Kidney (tissue), 14 donors: Measurements from ENCODE around the gene BEND6. TPM values are rescaled to one million over a fixed set of nuclear protein-coding genes. Genes with fewer than 3 reads are reported as not detected.

Source experiments
- DNase-seq, 5 donors: peaks; one replicate each; pipeline ENCODE4 v3.0.0-alpha.2; 2013 to 2020
- FAIRE-seq: peaks from 2 replicates; lab custom pipeline; 2012; peaks lifted over from hg19 to GRCh38; lab: Jason Lieb, UNC
- H3K27ac ChIP-seq, 2 donors: one replicate each; pipeline ENCODE4 v1.7.0; 2013; ENCODE audit warnings: low read depth in 2 of 2, low read length in 2 of 2, inconsistent platforms in 1 of 2
- H3K27me3 ChIP-seq: one replicate; pipeline ENCODE4 v1.7.1; 2013; ENCODE audit warnings: low read length, inconsistent platforms; ENCODE audit not compliant: control insufficient read depth, insufficient read depth
- H3K36me3 ChIP-seq, 3 donors: one replicate each; pipeline versions ENCODE4 v1.7.0 to v1.7.1; 2013; ENCODE audit warnings: low read length in 3 of 3, control low read depth in 1 of 3, inconsistent platforms in 1 of 3; ENCODE audit not compliant: insufficient read depth in 3 of 3, control insufficient read depth in 2 of 3
- H3K4me1 ChIP-seq, 3 donors: one replicate each; pipeline versions ENCODE4 v1.7.0 to v1.7.1; 2013; ENCODE audit warnings: low read length in 3 of 3, inconsistent platforms in 1 of 3, low read depth in 1 of 3; ENCODE audit not compliant: control insufficient read depth in 2 of 3, insufficient read depth in 2 of 3
- H3K4me3 ChIP-seq, 3 donors: one replicate each; pipeline versions ENCODE4 v1.7.0 to v1.8.1; 2013; ENCODE audit warnings: low read length in 3 of 3, control low read depth in 1 of 3, inconsistent platforms in 1 of 3
- H3K9ac ChIP-seq, 3 donors: one replicate each; pipeline versions ENCODE4 v1.7.0 to v1.7.1; 2013; ENCODE audit warnings: low read length in 3 of 3, control low read depth in 1 of 3, inconsistent platforms in 1 of 3
- H3K9me3 ChIP-seq, 3 donors: one replicate each; pipeline versions ENCODE4 v1.7.0 to v1.7.1; 2013; ENCODE audit warnings: low read length in 3 of 3, control low read depth in 1 of 3, inconsistent platforms in 1 of 3; ENCODE audit not compliant: control insufficient read depth in 2 of 3, insufficient read depth in 1 of 3
- intact Hi-C: fragments of 100-400 bp; cut with DNase I; formaldehyde crosslinking; loops from one replicate; pipeline ENCODE4 v1.11.1; 2022
- polyA plus RNA-seq: library from polyadenylated mRNA; stranded (reverse); fragments of 350-450 nt; fragmentation: Illumina TruSeq; extraction: RNeasy Lipid Tissue Mini Kit (QIAGEN cat#74804); gene quantifications from one replicate; pipeline ENCODE4 v1.2.3, GENCODE V29; 2014; ENCODE audit warnings: low read depth, low replicate concordance; ENCODE audit not compliant: insufficient read depth
- total RNA-seq: library from RNA; stranded (reverse); fragmentation: NEBNext Ultra II Directional; extraction: Animal tissue kit (Norgen Biotek cat#: 25700); gene quantifications from one replicate; pipeline ENCODE4 v1.2.1, GENCODE V29; 2021
- TF ChIP-seq, protein P1 (sequence below): IDR thresholded peaks from 3 replicates; pipeline ENCODE4 v1.5.1; 2012; ENCODE audit warnings: mild to moderate bottlenecking, moderate library complexity, borderline replicate concordance; ENCODE audit not compliant: insufficient read depth; ENCODE audit errors: extremely low read depth
- donor health status: control.
- donor health status: control.
- donor health status: control.
- donor health status: control.
- donor health status: control.
- donor health status: DM: yes; HTN: yes; CAD: no.
- donor health status: Normal renal cell carcinoma (clear cell type).

The BEND6 gene
- total and polyA plus RNA-seq, 2 donors from 2014 or later = 0.72 to 0.86 TPM

DNA sequence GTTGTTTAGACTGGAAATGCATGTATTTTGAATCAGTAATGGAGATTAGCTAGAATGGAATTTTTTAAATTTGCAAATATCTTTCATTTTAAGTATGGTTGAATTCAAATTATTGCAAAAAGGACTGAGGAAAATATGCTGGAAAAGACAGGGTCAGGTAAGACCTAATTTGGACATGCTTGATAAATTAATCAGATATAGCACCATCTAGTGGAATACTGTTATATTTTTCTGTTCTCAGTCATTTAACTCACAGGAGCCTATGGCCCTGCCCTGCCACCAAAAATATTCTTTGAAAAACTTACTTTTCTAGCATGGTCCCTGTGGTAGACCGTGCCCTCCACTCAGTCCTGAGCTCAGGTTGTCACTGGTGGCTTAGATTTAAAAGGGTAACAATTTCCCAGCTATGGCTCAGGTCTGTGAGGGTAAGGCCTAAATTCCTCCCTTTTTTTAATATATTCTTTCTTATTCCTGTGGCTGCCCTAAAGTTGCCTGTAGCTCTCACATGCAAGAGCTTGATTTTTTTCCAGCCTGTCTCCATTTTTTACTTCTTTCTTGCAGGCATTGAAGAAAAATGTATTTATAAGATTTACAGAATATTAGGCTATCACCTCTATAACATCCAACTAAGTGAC lies 66.3 kb downstream of the BEND6 start:
- DNase-seq = peak in 2 of 5 donors; percentile 32 to 44
- intact Hi-C loops = no loop called here
- peak; percentile 63 for FAIRE-seq

DNA sequence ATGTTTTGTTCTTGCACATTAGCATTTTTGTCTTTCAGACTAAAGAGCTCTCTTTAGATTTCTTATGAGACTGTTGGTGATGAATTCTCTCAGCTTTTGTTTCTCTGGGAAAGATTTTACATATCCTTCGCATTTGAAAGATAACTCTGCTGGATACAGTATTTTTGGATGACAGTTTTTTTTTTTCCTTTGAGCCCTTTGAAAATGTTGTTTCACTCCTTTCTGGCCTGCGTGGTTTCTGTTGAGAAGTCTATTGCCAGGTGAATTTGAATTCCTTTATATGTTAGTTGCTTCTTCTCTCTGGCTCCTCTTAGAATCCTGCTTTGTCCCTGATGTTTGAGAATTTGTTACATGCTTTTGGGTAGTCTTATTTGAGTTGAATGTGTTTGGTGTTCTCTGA lies 69.4 kb downstream of the BEND6 start:
- H3K9me3 ChIP-seq = no peaks in the 10 kb centered on the region
- H3K27ac ChIP-seq = no peak overlapping the region
- no peaks in the 10 kb centered on the region for H3K4me1 ChIP-seq
- no peaks in the 10 kb centered on the region for H3K36me3 ChIP-seq
- FAIRE-seq (no peak), DNase-seq (no peak)
- TF ChIP-seq, protein P1, sequence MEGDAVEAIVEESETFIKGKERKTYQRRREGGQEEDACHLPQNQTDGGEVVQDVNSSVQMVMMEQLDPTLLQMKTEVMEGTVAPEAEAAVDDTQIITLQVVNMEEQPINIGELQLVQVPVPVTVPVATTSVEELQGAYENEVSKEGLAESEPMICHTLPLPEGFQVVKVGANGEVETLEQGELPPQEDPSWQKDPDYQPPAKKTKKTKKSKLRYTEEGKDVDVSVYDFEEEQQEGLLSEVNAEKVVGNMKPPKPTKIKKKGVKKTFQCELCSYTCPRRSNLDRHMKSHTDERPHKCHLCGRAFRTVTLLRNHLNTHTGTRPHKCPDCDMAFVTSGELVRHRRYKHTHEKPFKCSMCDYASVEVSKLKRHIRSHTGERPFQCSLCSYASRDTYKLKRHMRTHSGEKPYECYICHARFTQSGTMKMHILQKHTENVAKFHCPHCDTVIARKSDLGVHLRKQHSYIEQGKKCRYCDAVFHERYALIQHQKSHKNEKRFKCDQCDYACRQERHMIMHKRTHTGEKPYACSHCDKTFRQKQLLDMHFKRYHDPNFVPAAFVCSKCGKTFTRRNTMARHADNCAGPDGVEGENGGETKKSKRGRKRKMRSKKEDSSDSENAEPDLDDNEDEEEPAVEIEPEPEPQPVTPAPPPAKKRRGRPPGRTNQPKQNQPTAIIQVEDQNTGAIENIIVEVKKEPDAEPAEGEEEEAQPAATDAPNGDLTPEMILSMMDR = no peak
- no peaks in the 10 kb centered on the region for H3K27me3 ChIP-seq
- H3K9ac ChIP-seq = no peak overlapping the region
- intact Hi-C loops = no loop called here
- H3K4me3 ChIP-seq = no peak overlapping the region

More for the DNA sequence above, 66.3 kb downstream of the BEND6 start:
- Histone ChIP-seq H3K9me3 (no peaks in the 10 kb centered on the region), H3K36me3 (no peaks in the 10 kb centered on the region), H3K27ac (no peak overlapping the region), H3K27me3 (no peaks in the 10 kb centered on the region), H3K9ac (no peak overlapping the region), H3K4me3 (no peak overlapping the region), H3K4me1 (no peaks in the 10 kb centered on the region)
- TF ChIP-seq, protein P1 = peak; percentile 37

DNA sequence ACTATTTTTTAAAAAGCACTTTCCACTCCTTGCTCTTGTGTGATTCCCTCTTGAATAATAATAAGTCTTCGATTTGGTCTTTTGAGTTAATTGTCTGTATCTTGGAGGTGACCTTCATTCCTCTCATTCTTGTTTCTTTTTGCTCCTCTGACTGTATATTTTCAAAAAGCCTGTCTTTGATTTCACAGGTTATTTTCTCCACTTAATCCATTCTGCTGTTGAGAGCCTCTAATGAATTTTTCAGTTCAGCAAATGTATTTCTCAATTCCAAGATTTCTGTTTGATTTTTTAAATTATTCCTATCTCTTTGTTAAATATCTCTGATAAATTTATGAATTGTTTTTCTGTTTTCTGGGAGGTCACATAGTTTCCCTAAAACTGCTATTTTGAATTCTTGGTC lies 69.9 kb downstream of the BEND6 start:
- Histone ChIP-seq H3K9ac (no peak overlapping the region), H3K4me1 (no peaks in the 10 kb centered on the region), H3K9me3 (no peaks in the 10 kb centered on the region), H3K27me3 (no peaks in the 10 kb centered on the region), H3K27ac (no peak overlapping the region), H3K36me3 (no peaks in the 10 kb centered on the region), H3K4me3 (no peak overlapping the region)
- DNase-seq = no peak
- TF ChIP-seq, protein P1 = no peak
- intact Hi-C loops = no loop called here
- FAIRE-seq = no peak

DNA sequence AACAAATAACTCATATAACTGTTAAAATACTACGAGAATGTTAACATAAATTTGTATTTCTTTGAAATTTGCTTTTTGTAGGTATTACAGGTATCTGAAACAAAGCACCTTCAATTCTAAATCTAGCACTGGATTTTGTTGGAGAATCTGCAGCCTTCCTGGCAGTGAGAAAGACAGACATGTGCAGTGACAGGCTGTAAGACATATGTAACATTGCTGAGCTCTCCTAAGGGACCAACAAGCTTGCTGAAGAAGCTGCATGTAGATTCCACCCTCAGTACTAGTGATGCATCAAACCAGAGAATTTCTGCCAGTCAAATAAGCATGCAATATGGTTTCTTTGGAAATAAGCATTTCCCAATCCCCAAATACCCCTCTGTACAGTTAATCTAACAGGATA lies 71.1 kb downstream of the BEND6 start:
- Histone ChIP-seq H3K27ac (no peak overlapping the region), H3K4me1 (no peaks in the 10 kb centered on the region), H3K36me3 (no peaks in the 10 kb centered on the region), H3K27me3 (no peaks in the 10 kb centered on the region), H3K9ac (no peak overlapping the region), H3K9me3 (no peaks in the 10 kb centered on the region), H3K4me3 (no peak overlapping the region)
- FAIRE-seq (no peak), DNase-seq (no peak)
- TF ChIP-seq, protein P1 = no peak
- intact Hi-C loops = no loop called here
